Dedifferentiated amniotic fluid mesenchymal stem cell (primary cell): ENCODE measurements around the gene ANAPC5.
"Not testable (repeated sequence)": the region's sequence is repeated elsewhere in the genome, so short reads cannot be mapped to it uniquely, and the experiment has no call there.

Experiments
- DNase-seq: peaks from one replicate; pipeline ENCODE4 v3.0.0-alpha.2; 2016; ENCODE audit errors: extremely low spot score

ANAPC5 gene

DNA sequence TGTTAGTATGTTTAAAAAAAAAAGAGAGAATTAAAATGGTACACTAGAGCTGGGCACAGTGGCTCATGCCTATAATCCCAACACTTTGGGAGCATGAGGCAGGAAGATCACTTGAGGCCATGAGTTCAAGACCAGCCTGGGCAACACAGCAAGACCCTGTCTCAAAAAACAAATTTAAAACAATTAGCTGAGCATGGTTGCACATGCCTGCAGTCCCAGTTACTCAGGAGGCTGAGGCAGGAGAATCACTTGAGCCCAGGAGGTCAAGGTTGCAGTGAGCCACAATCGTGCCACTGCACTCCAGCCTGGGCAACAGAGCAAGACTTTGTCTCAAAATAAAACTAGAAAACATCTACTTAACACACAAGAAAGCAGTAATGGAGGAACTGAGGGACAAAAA is 42.0 kb downstream of the ANAPC5 start:
- not testable (repeated sequence) for DNase-seq

DNA sequence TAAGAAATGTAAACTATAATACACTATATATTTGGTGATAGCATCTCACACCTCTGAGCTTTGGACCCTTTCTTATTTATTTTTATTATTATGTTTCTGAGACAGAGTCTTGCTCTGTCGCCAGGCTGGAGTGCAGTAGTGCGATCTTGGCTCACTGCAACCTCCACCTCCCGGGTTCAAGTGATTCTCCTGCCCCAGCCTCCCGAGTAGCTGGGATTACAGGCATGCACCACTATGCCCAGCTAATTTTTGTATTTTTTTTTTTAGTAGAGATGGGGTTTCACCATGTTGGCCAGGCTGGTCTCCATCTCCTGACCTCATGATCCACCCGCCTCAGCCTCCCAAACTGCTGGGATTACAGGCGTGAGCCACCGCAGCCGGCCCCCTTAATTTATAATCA is 44.8 kb downstream of the ANAPC5 start:
- DNase-seq = not testable (repeated sequence)

DNA sequence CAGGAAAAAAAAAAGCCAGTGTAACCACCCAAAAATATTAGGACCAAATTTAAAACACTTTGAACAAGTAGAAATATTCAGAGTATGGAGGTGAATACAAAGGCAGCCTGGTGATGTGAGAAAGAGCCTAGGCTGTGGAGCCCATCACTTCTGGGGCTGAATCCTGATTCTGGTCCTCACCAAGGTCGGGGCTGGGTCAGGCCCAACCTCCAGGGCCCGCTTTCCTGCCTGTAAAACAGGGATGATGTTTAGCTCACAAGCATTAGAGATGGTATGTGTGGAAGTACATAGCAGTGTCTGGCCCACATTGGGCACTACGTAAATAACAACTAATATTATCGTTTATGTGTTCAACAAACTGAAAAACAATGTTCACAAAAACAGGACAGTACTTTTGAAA is 47.9 kb downstream of the ANAPC5 start:
- no peak for DNase-seq

DNA sequence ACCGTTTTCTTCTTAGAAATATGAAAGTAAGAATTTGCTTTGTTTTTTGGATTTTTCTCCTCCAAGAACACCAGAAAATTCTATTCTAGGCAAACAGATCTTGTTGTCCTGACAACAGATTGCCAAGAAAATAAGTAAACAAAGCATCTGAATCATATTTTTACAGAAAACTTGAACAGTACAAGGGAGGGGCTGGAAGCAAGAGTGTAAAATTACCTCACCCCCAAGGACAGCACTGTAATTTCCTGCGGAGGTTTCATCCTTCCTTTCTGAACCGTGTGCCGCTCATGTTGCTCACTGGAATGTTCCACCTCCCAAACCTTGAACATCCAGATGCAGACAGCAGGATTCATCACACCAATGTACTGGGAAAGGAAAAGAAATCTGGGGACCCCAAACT is 50.3 kb downstream of the ANAPC5 start:
- no peak for DNase-seq

DNA sequence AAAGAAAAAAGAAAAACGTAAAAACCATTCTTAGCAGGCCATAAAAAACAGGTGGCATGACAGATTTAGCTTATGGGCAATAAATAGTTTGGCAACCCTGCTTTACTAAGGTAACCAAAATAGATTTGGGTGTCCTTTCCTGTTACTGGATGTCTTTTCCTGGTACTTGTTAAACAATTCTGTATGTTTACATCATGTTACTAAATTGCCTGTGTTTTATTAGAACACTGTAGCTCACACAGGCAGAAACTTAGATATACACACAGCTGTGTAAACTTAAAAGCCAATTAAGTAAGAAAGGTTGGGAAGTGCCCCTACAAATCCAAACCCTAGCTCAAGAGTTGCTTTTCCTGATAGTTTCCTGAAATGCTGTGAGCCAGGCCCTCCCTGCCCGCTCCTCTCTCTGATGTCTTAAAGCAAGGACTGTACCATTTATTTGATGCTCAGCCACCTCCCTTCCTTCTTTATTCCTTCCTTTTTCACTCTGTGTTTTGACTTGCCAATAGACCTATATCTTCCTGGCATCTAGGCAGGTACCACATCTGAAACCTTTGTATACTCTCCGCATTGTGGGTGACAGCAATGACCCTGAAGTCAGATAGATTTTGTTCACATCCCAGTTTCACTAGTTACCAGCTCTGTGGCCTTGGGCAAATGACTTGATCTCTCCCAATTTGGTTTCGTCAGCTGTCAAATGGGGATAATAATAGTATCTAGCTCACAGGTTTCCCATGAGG is 52.0 kb downstream of the ANAPC5 start:
- DNase-seq = no peak

DNA sequence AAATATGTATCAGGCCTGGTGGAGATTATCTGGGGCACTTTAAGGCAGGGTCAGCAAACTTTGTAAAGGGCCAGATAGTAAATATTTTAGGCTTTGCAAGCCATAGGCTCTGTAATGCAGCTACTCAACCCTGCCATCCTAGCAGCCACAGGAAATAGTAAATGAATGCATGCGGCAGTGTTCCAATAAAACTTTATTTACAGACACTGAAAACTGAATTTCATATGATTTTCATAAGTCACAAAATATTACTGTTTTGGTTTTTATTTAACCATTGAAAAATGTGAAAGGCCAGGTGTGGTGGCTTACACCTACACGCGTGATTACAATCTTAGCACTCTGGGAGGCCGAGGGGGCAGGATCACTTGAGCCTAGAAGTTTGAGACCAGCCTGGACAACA is 52.5 kb downstream of the ANAPC5 start:
- DNase-seq = no peak

DNA sequence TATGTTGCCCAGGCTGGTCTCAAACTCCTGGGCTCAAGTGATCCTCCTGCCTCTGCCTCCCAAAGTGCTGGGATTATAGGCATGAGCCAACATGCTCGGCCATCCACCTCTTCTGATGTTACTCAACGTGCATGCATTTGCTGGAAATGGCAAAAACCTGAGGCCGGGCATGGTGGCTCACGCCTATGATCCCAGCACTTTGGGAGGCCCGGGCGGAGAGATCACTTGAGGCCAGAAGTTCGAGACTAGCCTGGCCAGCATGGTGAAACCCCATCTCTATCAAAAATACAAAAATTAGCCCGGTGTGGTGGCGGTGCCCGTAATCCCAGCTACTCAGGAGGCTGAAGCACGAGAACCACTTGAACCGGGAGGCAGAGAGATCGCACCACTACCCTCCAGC is 53.8 kb downstream of the ANAPC5 start:
- not testable (repeated sequence) for DNase-seq

DNA sequence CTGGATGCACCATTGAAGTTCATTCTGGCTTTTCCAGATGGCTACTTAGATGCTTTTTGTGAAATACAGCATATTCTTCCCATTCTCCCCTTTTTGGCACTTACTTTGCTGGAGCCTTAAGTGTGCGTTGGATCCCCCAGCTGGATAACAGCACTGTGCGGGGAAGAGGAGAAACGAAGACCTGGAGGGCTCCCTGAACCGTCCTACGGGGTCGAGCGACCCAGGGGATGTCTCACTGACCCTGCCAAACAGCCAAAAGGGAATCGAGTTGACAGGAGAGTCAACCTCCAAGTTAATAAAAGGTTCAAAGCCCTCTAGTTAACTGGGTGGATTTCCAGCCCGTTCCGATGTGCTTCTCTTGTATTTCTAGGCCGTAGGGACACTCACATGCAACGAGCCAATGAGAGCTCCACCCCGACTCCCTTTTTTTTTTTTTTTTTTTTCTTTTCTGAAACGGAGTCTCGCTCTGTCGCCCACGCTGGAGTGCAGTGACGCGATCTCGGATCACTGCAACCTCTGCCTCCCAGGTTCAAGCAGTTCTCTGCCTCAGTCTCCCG is 54.7 kb downstream of the ANAPC5 start:
- DNase-seq = no peak

DNA sequence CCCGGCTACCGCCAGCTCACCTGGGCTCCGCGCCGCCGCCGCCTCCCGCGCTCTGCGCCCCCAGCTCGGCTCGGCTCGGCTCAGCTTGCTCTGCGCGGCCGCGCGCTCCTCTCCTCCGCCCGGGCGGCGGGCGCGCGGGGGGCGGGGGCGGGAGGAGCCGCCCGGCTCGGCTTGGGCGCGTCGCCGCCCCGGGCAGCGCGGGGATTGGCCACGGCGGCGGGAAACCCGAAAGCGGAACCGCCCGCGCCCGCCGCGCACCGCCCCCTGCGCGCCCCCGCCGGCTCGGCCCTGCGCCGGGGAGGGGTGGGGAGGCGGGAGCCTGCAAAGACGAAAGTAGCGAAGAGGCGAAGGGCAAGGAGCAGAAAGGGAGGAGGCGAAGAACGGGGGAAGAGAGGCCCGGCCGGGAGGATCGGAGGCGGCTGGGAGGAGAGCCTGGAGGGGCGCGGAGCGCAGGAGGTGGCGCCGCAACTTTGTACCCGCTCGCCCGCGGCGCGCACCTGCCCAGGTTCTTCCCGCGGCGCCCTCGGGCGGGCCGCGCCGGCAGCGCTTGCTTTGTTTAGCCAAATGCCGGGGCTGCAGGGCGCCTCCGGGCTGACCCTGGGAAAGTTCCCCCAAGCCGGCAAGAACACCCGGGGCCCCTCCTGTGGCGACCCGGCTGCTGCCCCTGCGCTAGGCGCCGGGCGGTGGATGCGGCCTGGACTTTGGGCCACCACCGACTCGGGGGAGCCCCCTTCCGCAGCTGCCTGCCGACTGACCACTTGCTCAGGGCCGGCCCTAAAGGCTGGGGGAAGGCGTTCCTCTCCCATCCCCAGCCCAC is 55.4 kb downstream of the ANAPC5 start, which contains the start of gene CAMKK2:
Gene CAMKK2, minus strand, starts transcription at position 92 of the 817 bp plus-strand sequence. CDS start 22,183 bp downstream, outside the sequence.
- peak; percentile 70 for DNase-seq

DNA sequence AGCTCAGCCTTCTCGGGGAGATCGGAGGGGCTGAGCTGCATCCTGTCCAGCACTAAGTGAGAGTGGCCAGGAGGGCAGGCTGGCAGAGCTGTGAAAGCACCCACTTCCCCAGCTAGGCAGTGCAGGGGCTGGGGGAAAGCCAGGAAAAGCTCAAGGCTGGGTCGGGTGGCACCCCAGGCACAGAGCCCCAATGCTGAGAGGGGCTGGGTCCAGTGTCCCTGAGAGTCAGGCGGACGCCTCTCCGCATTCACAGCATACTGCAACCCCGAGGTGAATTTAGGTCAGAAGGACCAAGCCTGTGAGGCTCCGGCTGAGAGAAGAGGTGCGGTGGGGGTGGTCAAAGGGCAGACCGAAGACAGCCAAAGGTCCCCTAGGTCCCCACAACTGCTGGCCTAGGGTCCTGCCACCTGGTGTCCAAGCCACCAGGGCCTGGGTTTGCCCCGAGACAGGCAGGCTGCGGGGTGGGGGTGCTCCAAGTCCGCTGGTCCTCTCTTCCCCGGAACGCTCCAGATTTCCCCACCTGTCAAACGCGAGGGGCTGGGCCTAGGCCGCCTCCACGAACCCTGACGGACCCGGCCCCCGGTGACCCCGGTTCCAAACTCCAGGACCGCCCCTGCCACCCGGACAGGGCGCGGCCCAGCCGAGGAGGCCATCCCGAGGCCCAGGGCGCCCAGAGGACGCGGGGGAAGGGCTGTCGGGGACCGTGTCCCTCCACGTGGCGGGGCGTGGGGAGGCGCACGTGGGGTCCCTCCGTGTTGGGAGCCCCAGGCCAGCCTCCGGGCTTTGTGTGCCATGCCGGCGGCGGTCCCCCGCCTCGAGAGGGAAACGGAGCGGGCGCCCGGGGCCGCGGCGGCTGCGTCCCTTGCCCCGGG is 56.2 kb downstream of the ANAPC5 start:
- DNase-seq = no peak

DNA sequence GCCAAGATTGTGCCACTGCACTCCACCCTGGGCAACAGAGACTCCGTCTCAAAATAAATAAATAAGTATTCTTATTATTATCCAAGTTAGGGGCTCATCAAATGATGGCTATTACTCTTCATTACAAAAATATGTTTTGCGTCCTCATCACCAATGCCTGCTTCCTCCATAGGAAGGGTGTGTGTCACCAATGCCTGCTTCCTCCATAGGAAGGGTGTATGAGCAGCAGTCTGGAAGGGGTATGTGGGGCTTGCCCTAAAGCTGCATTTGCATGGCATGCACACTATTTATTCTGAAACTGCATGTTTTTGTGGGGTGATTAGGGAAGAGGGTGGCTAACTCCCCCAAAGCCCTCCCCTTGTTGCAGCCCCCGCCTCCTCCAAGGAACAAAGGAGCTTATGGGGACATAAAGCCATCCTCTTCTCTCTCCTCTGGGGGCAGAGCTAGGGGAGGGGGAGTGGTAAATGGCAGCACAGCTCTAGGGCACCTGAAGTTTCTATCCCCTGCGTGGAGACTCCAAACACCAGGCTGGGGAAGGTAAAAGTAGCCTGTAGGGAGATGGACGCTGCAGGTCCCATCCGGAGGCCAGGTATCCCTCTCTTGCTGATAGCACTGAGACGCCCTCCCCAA is 57.0 kb downstream of the ANAPC5 start:
- DNase-seq = no peak

DNA sequence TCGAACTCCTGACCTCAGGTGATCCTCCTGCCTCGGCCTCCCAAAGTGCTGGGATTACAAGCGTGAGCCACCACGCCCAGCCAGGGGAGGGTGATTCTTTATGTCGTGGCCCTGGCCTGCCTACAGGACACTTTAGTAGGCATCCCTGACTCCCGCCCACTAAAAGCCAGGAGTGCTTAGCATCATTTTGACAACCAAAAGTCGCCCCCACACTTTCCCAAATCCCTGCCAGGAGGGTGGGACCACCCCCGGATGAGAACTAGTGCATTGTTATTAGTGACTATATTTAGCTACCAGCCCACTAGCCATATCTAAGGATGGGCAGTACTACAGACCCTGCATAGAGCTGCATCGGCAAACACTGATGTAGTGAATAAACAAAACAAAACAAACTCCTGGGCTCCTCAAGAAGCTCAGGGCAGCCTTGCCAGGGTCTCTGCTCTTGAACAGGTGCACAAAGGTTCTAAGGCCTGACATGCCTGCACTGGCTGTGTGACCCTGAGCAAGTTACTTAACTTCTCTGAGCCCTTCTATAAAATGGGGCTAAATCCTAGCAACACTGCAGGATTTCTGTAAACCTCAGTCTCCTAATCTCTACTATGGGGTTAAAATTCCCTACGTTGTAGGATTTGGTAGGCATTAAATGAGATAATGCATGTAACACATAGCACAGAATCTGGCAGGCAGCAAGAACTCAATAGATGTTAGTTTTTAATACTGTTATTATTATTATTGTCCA is 57.9 kb downstream of the ANAPC5 start:
- DNase-seq = no peak

DNA sequence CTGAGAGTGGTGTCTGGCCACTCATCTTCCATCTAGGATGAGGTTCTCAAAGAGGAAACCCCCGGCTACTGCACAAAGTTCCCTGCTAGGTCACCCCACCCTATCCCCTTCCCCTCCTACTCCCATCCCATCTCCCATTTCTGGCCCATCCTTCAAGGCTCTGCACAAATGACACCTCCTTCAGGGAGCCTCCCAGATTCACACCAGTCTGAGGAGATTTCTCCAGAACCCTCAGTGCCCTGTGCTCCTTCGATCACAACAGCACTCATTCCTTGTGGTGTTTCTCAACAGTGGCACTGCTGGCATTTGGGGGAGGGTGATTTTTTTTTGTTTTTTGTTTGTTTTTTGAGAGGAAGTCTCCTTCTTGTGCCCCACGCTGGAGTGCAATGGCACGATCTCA is 58.6 kb downstream of the ANAPC5 start:
- DNase-seq = no peak

DNA sequence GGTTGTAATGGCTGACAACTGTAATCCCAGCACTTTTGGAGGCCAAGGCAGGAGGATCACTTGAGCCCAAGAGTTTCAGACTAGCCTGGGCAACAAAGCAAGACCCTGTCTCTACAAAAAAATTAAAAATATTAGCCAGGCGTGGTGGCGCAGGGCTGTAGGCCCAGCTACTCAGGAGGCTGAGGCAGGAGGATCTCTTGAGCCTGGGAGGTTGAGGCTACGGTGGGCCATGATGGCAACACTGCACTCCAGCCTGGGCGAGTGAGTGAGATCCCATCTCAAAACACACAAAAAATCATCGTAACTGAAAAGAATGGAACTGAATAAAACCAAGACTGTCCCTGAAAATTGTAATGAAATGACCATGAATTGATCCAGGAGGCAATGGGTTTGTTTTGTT is 61.8 kb downstream of the ANAPC5 start:
- no peak for DNase-seq

DNA sequence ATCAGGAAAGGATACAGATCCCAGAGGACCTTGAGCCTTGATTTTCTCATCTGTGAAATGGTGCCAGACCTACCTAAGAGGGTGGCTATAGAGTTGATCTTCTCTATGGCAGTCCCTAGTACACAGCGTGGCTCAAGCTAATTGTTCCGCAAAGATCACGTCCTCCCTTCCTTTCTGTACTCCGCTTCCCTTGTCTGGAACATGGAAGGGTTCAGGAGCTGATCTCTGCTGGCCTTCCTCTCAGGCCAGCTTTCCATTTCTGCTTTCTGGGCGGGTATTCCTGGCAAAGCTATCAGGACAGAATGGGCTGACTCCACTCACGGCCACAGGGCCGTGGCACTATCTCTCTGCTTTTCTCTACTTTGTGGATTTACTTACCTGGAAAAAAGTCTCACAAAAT is 62.2 kb downstream of the ANAPC5 start:
- no peak for DNase-seq

DNA sequence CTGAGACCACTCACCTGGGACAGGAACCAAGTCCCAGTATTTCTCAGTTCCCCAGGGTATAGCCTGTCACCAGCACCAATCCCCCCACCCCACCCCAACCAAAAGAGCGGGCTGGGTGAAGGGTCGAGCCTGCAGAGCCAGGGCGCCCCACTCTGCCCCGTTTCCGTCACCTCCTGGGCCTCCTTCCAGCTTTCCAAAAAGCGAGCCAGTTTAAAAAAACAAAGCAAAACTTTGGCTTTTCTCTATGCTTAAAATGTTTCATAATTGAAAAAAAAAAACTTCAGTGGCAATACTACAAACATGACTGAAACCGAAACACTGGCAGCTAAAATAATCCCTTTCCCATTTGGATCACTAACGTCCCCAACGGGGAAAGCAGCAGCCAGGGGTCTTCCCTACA is 63.2 kb downstream of the ANAPC5 start:
- no peak for DNase-seq

DNA sequence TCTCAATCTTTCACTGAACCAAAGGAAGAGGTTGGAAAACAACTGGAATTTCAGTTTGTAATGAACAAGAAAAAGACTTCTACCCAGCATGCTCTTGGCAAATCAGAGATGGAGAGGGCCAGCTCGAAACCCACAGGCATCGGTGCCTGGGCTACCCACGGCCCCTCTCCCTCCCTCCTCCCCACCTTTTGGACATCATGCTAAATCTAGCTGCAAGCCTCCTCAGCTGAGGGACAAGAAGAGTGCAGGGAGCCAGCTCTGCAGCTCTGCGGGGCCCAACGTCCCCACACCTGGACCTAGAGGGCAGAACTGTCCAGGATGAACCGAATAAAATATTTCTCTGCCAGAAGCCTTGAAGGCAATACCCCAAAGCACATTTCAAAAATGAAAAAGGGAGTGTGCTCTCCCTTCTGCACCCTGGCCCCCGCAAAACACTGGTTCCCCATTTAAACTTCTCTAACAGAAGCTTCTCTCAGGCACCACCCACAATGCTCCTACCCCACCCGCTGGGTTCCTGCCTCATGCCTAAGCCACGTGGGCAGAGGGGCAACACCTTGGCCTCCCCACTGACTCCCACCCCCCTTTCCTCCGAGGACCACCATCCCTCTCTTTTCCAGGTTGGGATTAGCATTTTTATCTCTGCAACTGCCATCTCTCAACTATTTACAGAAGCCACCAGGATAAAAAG is 63.9 kb downstream of the ANAPC5 start:
- DNase-seq = no peak

DNA sequence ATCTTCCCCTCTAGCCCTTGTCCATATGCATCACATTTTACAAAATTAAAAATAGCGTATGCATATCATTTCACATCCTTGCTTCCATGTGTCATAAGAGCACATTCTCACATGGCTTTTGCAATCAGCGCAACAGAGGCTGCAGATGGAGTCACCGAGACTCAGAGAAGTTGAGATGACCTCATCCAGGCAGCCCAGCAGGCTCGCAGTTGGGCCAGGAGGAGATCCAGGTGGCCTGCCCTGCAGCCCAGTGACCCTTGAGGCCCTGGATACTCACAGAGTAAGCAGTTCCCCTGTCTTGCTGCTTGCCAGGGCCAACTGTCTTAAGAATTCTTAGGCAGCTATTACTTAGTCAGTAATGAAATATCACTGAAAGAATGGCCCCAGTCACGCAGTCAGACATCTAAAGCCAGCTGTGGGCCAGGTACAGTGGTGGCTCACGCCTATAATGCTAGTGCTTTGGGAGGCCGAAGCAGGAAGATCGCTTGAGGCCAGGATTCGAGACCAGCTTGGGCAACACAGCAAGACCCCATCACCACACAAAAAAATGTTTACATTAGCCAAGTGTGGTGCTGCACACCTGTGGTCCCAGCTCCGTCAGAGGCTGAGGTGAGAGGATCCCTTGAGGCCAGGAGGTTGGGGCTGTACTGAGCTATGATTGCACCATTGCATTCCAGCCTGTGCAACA is 64.8 kb downstream of the ANAPC5 start:
- no peak for DNase-seq

DNA sequence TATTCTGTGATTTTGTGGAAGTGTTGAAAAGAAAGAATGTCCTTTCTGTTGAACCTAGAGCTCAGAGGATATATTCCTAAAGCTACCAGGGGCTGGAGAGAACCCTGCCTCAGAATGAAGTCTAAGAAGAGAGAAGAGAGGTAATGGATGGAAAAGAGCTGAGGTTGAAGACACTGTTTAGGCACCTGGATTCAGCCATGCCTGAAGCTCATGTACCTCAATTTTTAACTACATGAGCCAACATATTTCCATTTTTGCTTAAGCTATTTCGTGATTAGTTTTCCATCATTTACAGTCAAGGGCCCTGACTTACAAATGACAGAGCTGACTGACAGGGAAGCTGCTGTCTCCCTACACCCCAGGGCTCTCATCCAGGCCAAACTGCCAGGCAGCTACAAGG is 66.4 kb downstream of the ANAPC5 start:
- DNase-seq = no peak
